Fibroblast of peridontal ligament (primary cell): Measurements from ENCODE around the gene ADD3.
A peak's percentile ranks its signal among the peaks of the same experiment; 100 is the strongest.
"Not testable (repeated sequence)": the region's sequence is repeated elsewhere in the genome, so short reads cannot be mapped to it uniquely, and the experiment has no call there.

Experiments
- DNase-seq: peaks from one replicate; pipeline ENCODE4 v3.0.0-alpha.2; 2010; ENCODE audit errors: extremely low read depth

Gene ADD3

DNA sequence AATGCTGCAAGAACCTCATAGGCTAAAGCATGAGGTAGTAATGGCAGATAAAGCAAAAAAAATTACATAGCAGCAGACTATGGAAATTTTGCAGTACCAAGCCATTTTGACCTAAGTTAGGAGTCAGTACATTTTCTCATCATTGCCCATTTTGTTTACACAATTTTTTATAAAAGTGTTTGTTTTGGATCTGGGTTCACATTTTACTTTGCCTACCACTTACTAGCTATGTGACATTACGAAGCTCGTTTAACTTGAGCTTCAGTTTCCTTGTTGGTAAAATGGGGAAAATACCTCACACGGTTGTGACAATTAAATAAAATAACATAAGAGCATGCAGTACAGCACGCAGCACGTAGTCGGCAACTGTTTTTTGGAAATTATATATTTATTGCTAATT lies 99.6 kb downstream of the ADD3 start:
- DNase-seq, result no peak

DNA sequence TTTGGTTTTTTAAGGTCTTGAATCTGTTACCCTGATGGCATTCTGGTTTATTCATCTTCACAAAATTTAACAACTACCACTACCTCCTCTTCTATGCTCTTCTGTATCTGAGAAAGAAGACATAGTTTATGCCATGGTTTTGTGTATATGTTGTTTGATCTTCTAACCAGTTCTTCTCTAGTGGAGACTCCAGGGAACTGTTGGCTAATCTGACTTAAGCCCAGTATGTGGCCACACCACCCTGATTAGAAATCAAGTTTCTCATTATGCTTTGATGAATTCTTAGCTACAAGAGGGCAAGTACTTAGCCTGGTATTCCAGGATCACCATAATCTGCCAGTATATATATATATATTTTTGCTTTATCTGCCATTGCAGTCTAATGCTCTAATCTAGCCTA lies 100.1 kb downstream of the ADD3 start:
- no peak for DNase-seq

DNA sequence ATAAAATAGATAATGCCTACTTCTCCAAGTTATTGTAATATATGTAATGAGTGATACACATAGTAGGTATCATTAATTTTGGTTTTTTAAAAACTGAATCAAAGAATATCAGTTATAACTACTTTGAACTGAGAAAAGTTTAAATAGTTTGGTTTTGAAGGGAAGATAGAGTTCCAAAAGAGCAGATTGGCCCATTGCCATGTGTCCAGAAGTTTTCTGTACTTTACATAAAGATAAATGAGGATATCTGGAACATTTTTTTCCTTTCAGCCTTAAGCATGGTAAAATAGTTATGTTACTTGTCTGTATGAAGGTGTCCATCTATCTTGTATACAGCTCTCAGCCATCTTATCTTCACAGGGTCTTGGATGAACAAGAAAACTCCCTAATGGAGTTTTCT lies 101.7 kb downstream of the ADD3 start:
- peak; percentile 10 for DNase-seq

DNA sequence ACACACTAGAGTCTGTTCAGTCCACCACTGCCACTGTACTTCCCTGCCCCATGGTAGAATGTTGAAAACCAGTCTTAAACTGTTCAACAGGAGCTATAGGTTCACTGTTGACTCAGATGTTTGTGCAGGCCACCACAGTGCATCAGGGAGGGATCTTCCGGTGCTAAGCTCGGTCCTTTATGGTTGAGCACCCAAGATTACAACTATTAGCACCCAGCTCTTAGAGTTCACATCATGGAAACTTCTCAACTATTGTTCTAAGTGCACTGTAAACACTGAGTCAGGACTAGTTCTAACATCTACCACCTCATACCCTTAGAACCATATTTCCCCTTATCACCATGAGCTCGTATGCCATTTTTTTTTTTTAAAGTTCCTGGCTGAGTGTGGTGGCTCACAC lies 102.6 kb downstream of the ADD3 start:
- no peak for DNase-seq

DNA sequence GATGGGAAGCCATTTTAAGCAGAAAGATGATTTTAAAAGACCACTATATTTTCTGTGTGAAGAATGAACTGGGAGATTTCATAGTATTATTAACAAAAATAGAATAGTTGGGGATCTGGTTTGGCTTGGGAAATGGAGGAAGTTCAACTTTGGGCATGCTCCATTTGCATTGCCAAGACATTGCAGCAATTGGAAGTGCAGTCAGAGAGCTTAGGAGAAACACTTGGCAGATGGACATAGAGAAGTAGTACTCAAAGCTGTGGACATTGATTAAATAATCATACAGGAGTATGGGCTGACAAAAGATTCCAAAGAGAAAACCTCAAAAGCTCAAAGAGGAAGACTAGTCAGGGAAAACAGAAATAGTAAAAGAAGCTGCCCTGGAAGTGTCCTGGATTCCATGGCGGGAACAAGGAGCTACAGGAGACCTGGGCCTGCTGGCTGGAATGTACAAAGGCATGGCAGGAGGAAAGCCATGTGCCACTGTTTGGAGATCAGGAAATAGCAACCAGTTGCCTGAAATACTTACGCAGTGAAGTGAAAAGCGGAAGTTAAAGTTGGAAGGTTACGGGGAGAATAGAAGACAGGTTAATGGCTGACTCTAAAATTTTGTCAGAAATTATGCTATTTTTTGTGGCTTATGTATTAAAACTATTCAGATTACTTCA lies 106.0 kb downstream of the ADD3 start:
- peak; percentile 46 for DNase-seq

DNA sequence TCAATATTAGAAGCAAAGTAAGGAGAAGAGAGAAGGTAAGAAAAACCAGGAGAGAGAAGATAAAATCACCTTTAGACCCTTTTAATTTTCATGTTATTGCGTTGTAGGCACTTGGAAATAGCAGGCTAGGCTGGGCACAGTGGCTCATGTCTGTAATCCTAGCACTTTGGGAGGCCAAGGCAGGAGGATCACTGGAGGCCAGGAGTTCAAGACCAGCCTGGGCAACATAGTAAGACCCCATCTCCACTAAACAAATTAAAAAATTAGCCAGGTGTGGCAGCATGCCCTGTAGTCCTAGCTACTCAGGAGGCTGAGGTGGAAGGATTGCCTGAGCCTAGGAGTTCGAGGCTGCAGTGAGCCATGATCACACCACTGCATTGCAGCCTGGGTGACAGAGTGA lies 106.9 kb downstream of the ADD3 start:
- DNase-seq, result not testable (repeated sequence)

DNA sequence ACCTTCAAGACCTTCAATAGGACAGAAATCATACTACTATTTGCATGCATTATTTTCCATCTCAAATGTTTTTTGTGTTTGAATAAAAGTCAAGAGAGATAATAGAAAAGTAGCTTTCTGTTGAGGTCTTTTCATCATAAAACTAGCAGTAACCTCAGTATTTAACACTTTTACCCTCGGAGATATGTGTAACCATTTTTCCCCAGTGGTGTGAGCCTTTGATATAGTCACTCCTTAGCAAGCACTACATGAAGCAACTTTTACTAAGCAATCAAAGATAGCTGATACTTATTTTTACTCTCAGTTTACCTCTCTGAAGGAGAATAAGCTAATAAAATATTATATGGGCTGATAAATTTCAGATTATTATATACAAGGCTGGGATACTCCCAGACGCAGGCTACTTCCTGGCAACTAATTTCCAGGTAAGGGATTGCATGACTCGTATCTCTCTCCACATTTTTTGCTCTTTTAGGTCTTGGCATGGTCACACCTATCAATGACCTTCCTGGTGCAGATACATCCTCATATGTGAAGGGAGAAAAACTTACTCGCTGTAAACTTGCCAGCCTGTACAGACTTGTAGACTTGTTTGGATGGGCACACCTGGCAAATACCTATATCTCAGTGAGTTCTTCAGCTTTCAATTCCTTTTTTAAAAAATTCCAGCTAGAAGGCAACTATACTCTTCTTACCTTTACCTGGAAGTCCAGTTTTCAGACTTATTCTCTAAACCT lies 108.2 kb downstream of the ADD3 start:
- DNase-seq, result no peak

DNA sequence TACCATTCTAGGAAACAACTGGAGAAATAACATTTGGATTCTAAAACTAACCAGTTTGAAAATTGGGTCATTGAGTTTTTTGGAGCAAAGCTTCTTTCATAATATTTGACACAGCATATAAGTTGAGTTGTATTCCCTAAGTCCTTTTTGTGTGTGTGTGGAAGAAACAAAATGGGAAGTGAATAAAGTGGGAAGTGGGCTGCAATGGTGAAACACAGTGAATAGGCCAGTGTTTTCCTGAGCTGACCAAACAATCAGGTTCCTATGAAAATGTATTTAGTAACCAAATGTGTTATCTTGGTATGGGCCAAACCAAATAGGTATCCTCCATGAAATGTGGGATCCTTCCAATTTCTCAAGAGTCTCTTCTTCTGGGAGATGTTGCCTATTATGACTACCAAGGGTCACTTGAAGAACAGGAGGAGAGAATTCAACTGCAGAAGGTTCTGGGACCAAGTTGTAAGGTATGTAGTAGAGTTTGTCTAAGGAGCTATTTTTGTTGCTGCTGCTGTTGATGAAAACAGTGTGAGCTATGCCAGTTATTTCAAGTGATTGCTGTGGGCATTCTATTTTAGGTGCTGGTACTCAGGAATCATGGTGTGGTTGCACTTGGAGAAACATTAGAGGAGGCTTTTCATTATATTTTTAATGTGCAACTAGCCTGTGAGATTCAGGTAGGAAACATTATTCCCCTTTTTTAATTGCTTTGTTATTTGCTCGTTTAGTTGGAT lies 111.3 kb downstream of the ADD3 start:
- no peak for DNase-seq

DNA sequence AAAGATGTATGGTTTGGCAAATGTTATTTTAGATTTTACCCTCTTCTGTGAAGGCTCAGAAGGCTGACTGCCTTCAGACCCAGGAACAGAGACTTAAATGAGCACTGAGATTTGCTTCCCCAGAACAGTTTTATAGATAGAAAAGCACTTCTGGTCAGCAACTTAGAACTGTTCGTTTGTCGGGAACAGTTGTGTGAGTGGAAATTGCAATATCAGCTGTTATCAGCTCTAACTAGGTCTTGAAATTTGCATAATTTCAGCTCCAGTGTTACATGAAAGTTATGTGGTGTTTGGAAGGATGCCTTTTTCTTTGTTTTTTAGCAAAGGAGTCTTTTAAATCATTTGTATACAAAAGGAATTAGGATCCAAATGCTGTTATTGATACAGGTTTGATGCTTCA lies 115.8 kb downstream of the ADD3 start:
- DNase-seq, result no peak

DNA sequence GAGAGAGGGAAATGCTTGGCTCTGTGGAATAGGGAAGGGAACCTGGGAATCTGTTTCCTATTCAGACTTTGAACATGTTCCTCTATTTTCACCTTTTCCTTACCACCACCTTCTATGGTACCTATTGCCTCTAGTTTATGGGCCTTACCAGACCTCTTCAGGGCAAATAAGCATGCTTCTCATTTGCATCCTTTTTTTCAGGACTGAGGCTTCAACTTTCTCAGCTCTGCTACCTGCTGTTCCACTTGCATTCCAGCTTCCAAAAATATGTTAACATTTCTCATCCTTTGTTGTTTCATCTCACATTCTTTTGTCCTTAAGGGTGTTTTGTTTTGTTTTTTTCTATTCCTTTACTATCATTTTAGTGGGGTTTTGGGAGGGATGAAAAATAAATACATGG lies 121.7 kb downstream of the ADD3 start:
- no peak for DNase-seq

DNA sequence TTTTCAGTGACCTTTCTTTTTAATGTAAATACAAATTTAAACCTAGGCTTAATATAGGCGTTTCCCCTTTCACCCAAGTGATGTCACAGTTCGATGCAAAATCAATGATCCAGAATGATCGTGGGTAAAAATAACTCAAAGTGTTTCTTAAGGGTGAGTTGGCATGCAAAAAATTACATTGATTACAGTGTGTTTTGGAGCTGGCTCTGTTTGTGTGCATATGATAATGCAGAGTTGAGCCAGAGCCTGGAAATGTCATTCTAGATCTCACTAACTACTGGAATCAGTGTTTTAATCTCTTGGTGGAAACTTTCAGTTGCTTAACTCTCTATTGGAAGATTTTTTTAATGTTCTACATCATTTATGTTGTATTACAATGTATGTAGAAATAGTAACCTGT lies 127.1 kb downstream of the ADD3 start:
- DNase-seq, result peak; percentile 44

DNA sequence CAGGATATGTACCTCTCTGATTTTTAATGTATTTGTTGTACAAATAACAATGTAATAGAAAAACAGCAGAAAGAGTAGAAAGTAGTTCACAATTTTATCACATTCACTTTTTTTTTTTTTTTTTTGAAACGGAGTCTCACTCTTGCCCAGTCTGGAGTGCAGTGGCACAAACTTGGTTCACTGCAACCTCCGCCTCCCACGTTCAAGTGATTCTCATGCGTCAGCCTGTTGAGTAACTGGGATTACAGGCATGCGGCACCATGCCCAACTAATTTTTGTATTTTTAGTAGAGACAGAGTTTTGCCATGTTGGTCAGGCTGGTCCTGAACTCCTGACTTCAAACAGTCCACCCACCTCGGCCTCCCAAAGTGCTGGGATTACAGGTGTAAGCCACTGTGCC lies 128.1 kb downstream of the ADD3 start:
- not testable (repeated sequence) for DNase-seq

DNA sequence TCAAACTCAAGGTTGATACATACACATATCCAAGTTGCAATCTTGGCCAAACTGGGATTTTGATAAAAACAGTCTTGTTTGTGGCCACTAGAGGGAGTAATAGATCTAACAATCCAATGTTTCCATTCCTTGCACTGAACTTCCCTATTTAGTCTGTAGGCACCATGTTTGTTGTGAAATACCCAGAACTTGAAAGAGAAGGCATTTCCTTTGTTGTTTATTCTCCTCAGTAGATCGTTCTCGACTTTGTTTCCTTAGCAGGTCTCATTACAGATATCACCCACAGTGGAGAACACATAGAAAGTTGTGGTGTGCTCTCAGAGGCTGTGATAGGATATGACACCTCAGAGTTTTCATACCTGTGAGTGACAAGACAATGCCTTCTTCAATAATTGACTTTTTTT lies 129.4 kb downstream of the ADD3 start:
- peak; percentile 89 for DNase-seq

DNA sequence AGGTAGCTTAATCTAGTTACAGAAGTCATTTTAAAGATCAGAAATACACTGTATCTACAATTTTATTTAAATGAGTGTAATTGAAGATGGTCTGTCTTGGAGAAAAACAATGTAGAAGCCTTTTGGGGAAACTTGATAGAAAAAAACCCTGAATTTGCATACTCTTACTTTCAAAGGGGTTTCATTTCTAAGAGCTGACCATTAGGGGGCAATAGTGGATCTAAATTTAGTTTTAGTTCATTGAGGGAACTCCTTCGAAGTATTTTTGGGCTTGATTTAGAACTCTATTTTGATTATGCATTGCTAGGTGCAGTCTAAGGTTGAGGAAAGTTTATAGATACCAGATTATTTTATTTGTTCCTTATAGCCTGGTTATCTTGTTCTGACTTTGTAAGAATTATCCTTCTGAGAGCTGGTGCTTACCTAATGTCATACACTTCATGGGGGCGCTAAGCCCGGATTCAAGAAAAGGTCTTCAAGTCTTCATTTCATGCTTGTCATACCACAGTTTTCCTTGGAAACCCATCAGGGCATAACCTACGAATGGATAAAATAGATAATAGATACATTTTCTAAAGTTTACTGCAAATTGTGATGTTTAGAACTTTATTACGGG lies 130.5 kb downstream of the ADD3 start:
- peak; percentile 85 for DNase-seq

DNA sequence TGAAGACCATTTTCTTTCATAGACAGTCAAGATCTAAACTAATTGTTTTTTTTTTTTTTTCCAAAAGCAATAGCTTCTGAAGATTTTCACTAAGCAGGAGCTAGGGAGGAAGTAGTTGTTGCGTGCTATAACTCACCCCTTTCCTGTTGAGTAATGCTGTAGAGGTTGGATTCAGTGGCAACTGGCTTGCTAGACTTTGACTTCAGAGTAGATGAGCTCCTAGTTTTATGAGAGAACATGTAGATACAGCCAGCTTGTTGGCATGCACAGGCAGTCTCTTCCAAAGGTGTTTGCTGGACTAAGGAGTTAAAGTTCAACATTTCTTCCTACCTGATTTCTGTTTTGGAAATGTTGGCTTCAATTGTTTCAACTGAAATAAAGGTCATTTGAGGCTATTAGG lies 133.4 kb downstream of the ADD3 start:
- DNase-seq, result no peak

DNA sequence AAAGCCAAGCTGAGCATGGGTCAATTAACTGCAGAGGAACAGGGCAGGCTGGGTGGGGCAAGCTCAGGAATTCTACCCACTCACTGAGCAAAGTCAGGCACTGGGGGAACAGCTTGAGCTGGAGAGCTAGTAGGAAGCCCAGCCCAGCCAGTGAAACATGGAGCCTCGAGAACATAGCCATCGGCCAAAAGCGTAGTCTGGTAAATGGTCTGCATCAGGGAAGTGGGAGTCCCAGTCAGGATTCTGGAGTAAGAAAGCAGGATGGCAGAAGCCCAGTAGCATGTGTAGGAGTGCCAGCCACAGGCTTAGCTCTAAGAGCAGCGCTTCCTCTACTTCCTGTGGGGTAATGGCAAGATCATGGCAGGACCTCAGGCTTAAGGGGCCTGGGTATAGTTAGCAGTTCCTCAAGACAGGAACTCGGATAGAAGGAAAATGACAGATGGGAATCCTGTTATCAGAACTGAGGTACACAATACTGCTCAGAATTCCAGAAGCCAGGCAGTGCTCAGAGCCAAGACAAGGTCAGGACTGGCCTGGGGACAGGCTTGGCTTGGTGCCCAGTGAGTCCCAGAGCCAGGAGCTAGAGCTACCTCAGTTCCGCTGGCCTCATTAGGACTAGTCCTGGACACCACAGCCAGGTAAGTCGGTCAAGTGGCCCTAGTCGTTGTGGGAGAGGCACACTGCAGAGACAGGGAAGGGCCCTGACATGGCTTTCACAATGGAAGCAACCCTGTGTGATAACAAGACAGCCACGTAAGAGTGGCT lies 134.3 kb downstream of the ADD3 start:
- DNase-seq, result no peak

DNA sequence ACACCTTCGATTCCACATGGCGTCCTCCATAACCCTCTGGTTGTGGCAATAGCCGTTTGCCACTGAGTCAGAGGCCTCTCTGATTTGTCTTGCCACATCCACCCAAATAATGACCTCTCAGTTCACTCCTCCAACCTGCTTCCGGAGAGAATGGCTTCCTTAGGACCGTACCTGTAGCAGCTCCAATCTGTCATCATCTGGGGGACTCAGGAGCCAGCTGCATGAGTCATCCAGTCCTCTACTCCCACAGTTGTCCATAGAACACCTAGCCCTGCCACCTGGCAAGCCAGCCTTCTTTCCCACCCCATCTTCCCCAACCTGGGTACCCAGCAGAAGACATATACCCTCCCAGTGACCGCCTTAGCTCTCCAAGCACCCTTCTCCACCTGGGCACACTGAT lies 135.2 kb downstream of the ADD3 start:
- no peak for DNase-seq

DNA sequence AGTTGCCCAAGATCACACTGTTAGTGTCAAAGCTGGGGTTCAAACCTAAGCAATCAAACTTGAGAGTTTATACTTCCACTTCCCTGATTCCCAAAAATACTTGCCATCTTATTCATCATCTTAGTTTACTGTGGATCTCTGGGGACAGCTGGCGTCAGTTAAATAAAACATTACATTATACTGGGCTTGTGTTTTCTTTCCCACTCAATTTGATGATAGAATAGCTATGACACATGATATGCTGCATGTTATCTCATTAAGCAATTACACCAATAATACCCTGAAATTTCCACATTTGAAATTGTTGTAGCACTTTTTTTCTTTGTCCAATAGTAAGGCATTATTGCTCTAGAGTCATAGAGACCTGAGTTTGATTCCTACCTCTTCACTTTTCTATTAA lies 136.7 kb downstream of the ADD3 start:
- peak; percentile 37 for DNase-seq

DNA sequence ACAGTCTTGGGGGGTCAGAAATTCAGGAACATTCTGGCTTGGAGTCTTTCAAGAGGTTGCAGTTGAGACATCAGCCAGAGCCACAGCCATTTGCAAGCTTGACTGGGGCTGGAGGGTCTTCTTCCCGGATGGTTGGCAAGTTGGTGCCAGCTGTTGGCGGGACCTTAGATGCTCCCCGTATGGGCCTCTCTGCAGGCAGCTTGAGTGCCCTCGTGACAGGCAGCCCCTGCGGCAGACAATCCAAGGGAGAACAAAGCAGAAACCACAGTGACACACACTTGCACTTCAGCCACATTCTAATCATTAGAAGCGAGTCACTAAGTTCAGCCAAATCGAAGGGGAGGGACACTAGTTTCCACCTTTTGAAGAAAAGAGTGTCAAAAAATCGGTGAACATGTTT lies 140.2 kb downstream of the ADD3 start:
- no peak for DNase-seq

DNA sequence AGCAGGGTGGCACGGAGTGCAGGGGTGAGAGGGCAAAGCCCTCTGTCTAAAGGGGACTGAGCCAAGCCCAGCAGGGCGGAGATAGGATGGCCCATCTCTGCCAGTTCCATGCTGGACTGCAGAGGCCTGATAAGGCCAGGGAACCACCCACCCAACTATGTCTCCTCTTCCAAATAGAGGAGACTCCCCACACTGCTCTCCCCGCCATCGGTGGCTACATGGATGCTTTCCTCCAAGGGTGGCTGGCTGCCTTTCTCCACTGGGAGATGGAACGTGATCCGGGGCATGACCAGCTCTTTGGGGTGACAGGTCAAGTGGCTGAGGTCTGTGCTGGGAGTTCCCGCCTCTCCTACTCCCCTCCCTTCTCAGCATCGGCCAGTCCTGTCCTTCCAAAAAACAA lies 141.5 kb downstream of the ADD3 start:
- no peak for DNase-seq

DNA sequence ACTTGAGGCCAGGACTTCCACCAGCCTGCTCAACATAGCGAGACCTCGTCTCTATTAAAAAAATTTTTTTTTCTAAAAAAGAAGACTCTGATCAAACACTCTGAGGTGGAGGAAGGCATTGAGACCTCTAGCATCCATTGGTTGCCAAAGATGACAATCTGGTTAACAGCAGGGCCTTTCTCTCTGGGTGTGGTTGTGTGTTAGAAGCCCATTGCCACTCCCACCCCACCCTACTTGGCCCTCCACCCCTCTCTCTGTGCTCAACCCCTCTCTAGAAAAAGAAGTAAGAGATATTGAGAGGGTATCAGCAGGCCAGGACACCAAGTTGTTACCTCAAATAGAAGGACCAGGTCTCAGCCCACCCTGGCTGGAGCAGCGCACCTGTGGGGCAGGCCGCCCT lies 142.3 kb downstream of the ADD3 start:
- no peak for DNase-seq

DNA sequence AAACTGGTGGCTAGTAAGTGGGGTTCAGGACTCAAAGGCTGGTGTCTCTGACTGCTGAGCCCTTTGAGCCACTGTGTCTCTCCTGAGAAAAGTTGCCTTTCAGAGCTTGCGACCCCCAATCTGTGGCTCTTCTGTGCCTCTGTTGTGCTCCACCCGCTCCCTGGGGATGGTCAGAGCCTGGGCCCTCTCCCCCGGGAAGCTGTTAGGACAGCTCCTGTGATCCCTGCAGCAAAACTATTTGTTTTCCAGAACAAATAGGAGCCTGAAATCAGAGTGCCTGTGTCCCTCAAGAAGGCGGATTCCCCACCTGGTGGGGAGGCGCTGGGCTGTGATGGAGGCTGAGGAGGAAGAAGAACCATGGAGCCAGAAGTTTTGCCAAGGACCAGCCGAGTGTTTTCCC lies 143.2 kb downstream of the ADD3 start:
- no peak for DNase-seq
